Lung (tissue), 12 donors: ENCODE measurements around the gene CIART. TPM values are rescaled to one million over a fixed set of nuclear protein-coding genes. Genes with fewer than 3 reads are reported as not detected.
A peak's percentile ranks its signal among the peaks of the same experiment; 100 is the strongest.

Experiments
- ATAC-seq: fragments of 200-7000 bp; cut with Tn5 transposase; one replicate; pipeline ENCODE4 v1.9.1; 2020; ENCODE audit warnings: moderate number of reproducible peaks; ENCODE audit not compliant: insufficient read depth, low FRiP score
- DNase-seq, 3 donors: peaks; one replicate each; pipeline ENCODE4 v3.0.0-alpha.2; 2013 to 2017
- H3K27ac ChIP-seq, 2 donors: one replicate each; pipeline ENCODE4 v1.5.1; 2013; ENCODE audit warnings: mild to moderate bottlenecking in 2 of 2, moderate library complexity in 2 of 2, control low read depth in 1 of 2, inconsistent platforms in 1 of 2, low read depth in 1 of 2, low read length in 1 of 2
- H3K27me3 ChIP-seq, 3 donors: one replicate each; pipeline ENCODE4 v1.5.1; 2013; ENCODE audit warnings: low read length in 2 of 3; ENCODE audit not compliant: control insufficient read depth in 3 of 3, insufficient read depth in 3 of 3
- H3K36me3 ChIP-seq, 4 donors: one replicate each; pipeline ENCODE4 v1.5.1; 2013; ENCODE audit warnings: low read length in 4 of 4, mild to moderate bottlenecking in 1 of 4, moderate library complexity in 1 of 4; ENCODE audit not compliant: control insufficient read depth in 4 of 4, insufficient read depth in 4 of 4
- H3K4me1 ChIP-seq, 5 donors: one replicate each; pipeline ENCODE4 v1.5.1; 2013; ENCODE audit warnings: low read length in 5 of 5, mild to moderate bottlenecking in 2 of 5, moderate library complexity in 1 of 5; ENCODE audit not compliant: control insufficient read depth in 5 of 5, insufficient read depth in 5 of 5
- H3K4me3 ChIP-seq: one replicate; pipeline ENCODE4 v1.5.1; 2013; ENCODE audit warnings: mild to moderate bottlenecking, control low read depth, moderate library complexity
- H3K9ac ChIP-seq, 2 donors: one replicate each; pipeline ENCODE4 v1.5.1; 2013; ENCODE audit warnings: low read length in 2 of 2, control low read depth in 1 of 2; ENCODE audit not compliant: insufficient read depth in 1 of 2
- H3K9me3 ChIP-seq, 4 donors: one replicate each; pipeline ENCODE4 v1.5.1; 2013; ENCODE audit warnings: low read length in 3 of 4, mild to moderate bottlenecking in 1 of 4, moderate library complexity in 1 of 4; ENCODE audit not compliant: control insufficient read depth in 4 of 4, insufficient read depth in 3 of 4
- CTCF ChIP-seq: IDR thresholded peaks from 2 replicates; pipeline ENCODE4 v1.5.1; 2012; ENCODE audit warnings: mild to moderate bottlenecking; ENCODE audit errors: control extremely low read depth, extremely low read depth
- WGBS, 2 donors: extraction: QIAGEN DNeasy Blood & Tissue Kit; methylation state at CpG; one replicate each; pipeline ENCODE4 v1.1.7; 2013; 5-methylcytosine and 5-hydroxymethylcytosine counted together
- polyA plus RNA-seq, 2 donors: library from polyadenylated mRNA; stranded (reverse); fragments of 200-250 nt; gene quantifications; one replicate each; pipeline ENCODE4 v1.2.1, GENCODE V29; 2013
- total RNA-seq, 2 donors: library from RNA; depleted of rRNA in 1 of 2; stranded (reverse); fragments of >200 nt in 1 of 2; gene quantifications; one replicate each; pipeline ENCODE4 v1.2.1, GENCODE V29; 2014 to 2021
- donor health status: control.
- donor health status: control.
- donor health status: Bipolar disorder and iron deficiency.
- donor health status: healthy.
- donor health status: DM: yes; HTN: yes; CAD: no.

CIART gene
- total and polyA plus RNA-seq, 4 donors: 1.3 to 8.0 (median 4.9) TPM

DNA sequence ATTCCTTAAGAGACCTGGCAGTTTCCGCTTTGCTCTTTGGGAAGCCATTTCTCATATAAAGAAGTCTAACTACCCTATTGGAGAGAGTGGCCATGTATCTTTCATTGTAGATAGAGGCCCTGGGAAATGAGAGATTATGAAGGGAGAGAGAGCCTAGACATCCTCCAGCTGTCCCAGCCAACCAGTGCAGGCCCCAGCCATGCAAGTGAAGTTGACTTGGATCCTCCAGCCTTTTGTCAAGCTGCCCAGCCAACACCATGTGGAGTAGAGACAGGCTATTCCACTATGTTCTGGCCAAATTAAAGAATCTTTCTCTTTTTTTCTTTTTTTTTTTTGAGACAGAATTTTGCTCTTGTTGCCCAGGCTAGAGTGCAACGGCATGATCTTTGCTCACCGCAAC lies 39.4 kb upstream of the CIART start:
- H3K36me3 ChIP-seq: no peaks in the 10 kb centered on the region
- no peak for TF ChIP-seq CTCF
- no peaks in the 10 kb centered on the region for H3K9me3 ChIP-seq
- H3K27me3 ChIP-seq: no peaks in the 10 kb centered on the region
- no peak overlapping the region for H3K4me3 ChIP-seq
- peak in 2 of 3 donors; percentile 50 to 68 for DNase-seq
- H3K4me1 ChIP-seq: no peaks in the 10 kb centered on the region
- no peak for ATAC-seq
- no peak overlapping the region for H3K27ac ChIP-seq
- no peak overlapping the region for H3K9ac ChIP-seq
- WGBS, 2 donors: 89 to 96% methylated on average over 3 of the region's 3 CpGs

- no peaks in the 10 kb centered on the region for H3K9me3 ChIP-seq
- no peaks in the 10 kb centered on the region for H3K4me1 ChIP-seq
- ATAC-seq (no peak), DNase-seq (no peak)
- TF ChIP-seq CTCF: no peak
- H3K27me3 ChIP-seq: no peaks in the 10 kb centered on the region
- WGBS, 2 donors: 50 to 71% methylated on average over 2 of the region's 2 CpGs
- H3K27ac ChIP-seq: no peak overlapping the region
- no peak overlapping the region for H3K9ac ChIP-seq
- no peaks in the 10 kb centered on the region for H3K36me3 ChIP-seq
- H3K4me3 ChIP-seq: no peak overlapping the region
Measured at GRCh38 chr1:150249936-150250335, 32.4 kb upstream of the CIART start.

- ATAC-seq (no peak), DNase-seq (no peak)
- H3K36me3 ChIP-seq: no peaks in the 10 kb centered on the region
- peak overlapping the region in 1 of 2 donors; percentile 17 for H3K27ac ChIP-seq
- H3K4me1 ChIP-seq: peaks cover 0 to 49% (median 1%) of the 10 kb centered on the region in 5 donors
- no peaks in the 10 kb centered on the region for H3K9me3 ChIP-seq
- 2 to 3% methylated on average over 1 of the region's 1 CpG for WGBS, 2 donors
- no peak overlapping the region for H3K4me3 ChIP-seq
- no peaks in the 10 kb centered on the region for H3K27me3 ChIP-seq
- H3K9ac ChIP-seq: peak overlapping the region in 1 of 2 donors; percentile 26
- TF ChIP-seq CTCF: no peak
Measured at GRCh38 chr1:150256198-150256553, 26.2 kb upstream of the CIART start.
